Kidney epithelial cell (primary cell): ENCODE measurements around the gene AREL1. TPM values are rescaled to one million over a fixed set of nuclear protein-coding genes. Genes with fewer than 3 reads are reported as not detected.
A peak's percentile ranks its signal among the peaks of the same experiment; 100 is the strongest.

ENCODE experiments used
- DNase-seq: peaks from one replicate; pipeline ENCODE4 v3.0.0-alpha.2; 2010; ENCODE audit warnings: low read depth
- H3K27me3 ChIP-seq: 2 replicates; pipeline ENCODE4 v1.6.0; 2011; ENCODE audit warnings: low read length; ENCODE audit not compliant: control insufficient read depth, insufficient read depth
- H3K36me3 ChIP-seq: 2 replicates; pipeline ENCODE4 v1.5.1; 2011; ENCODE audit warnings: low read length; ENCODE audit not compliant: control insufficient read depth, insufficient read depth
- H3K4me3 ChIP-seq: 2 replicates; pipeline ENCODE4 v1.5.1; 2011; ENCODE audit warnings: low read depth, mild to moderate bottlenecking, control low read depth, low read length
- total RNA-seq: library from RNA; depleted of rRNA; stranded (reverse); fragments of >200 nt; gene quantifications from 2 replicates; pipeline ENCODE4 v1.2.3, GENCODE V29; 2015
- TF ChIP-seq, protein P1 (sequence below): IDR thresholded peaks from 2 replicates; pipeline ENCODE4 v1.5.1; 2011; ENCODE audit warnings: mild to moderate bottlenecking, moderate library complexity, low read length, control low read depth, inconsistent platforms; ENCODE audit not compliant: insufficient read depth, poor library complexity, severe bottlenecking

AREL1 gene
- total RNA-seq, 1 donor from 2014 or later = 40.2 TPM

DNA sequence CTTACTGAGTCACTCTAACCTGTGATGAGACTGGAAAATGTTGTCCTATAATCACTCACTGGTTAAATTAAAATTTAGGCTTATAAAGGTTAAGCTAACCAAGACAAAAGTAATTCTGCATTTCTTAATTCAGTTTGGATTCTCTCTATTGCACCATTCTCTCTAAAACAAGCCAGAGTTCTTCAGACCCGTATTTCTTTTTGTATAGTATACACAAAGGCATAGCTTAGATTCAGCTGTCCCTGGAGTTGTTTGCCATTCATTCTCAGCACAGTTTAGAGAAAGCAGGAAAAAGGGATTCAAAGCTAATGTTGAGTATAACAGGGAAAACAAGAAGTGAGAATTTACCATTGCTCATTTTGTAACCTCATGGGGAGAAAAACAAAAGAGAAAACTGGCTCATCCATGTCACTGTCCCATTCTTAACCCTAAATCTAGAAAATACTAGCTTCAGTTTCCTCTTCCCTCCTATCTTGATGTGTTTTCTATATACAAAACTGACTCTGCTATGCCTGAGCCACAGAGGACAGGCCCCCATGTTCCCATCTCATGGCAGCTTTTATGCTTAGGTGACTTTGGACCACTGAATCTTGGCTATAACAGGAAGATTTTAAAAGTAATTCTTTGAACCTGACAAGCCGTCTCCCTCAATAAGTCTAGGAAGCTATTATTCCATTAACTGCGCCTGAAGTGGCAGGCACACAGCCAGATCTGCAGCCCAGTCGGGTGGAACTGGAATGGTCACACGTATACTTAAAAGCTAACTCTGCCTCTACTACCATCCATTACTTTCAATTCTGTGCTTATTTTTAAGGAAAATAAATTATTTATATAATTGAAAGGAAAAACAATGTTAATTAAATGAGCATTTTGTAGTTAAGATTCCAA is 7.0 kb downstream of the AREL1 start:
- Histone ChIP-seq H3K4me3 (no peak overlapping the region), H3K36me3 (no peaks in the 10 kb centered on the region), H3K27me3 (no peaks in the 10 kb centered on the region)
- DNase-seq = peak; percentile 12
- TF ChIP-seq, protein P1, sequence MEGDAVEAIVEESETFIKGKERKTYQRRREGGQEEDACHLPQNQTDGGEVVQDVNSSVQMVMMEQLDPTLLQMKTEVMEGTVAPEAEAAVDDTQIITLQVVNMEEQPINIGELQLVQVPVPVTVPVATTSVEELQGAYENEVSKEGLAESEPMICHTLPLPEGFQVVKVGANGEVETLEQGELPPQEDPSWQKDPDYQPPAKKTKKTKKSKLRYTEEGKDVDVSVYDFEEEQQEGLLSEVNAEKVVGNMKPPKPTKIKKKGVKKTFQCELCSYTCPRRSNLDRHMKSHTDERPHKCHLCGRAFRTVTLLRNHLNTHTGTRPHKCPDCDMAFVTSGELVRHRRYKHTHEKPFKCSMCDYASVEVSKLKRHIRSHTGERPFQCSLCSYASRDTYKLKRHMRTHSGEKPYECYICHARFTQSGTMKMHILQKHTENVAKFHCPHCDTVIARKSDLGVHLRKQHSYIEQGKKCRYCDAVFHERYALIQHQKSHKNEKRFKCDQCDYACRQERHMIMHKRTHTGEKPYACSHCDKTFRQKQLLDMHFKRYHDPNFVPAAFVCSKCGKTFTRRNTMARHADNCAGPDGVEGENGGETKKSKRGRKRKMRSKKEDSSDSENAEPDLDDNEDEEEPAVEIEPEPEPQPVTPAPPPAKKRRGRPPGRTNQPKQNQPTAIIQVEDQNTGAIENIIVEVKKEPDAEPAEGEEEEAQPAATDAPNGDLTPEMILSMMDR = no peak

DNA sequence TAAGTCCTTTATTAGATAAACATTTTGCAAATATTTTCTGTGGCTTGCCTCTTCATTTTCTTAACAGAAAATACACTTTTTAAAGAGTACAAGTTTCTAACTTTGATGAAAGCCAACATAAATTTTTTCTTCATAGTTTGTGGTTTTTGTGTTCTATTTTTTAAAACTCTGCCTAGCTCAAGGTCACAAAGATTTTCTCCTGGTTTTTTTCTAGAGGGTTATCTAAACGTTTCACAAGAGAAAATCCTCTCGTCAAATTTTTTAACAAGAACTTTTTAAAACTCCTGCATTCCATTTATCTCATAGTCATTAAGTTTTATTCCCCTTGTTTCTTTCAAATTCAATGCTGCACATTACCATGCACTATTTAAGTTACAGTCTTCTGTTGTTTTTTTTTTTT is 8.2 kb downstream of the AREL1 start:
- DNase-seq = no peak
- Histone ChIP-seq H3K27me3 (no peaks in the 10 kb centered on the region), H3K36me3 (no peaks in the 10 kb centered on the region), H3K4me3 (no peak overlapping the region)
- TF ChIP-seq, protein P1 = no peak

DNA sequence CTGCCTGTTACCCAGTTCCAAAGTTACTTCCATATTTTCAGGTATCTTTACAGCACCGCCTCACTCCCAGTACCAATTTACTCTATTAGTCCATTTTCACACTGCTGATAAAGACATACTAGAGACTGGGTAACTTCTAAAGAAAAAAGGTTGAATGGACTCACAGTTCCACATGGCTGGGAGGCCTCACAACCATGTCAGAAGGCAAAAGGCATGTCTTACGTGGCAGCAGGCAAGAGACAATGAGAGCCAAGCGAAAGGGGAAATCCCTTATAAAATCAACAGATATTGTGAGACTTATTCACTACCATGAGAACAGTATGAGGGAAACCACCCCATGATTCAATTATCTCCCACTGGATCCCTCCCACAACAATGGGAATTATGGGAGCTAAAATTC is 9.8 kb downstream of the AREL1 start:
- TF ChIP-seq, protein P1 = no peak
- H3K4me3 ChIP-seq = no peak overlapping the region

DNA sequence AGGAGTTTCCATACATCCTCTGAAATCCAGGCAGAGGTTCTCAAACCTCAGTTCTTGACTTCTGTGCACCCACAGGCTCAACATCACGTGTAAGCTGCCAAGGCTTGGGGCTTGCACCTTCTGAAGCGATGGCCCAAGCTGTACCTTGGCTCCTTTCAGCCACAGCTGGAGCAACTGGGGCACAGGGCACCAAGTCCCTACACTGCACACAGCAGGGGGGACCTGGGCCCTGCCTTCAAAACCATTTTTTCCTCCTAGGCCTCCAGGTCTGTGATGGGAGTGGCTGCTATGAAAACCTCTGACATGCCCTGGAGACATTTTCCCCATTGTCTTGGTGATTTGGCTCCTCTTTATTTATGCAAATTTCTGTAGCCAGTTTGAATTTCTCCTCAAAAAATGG is 10.6 kb downstream of the AREL1 start:
- Histone ChIP-seq H3K27me3 (no peaks in the 10 kb centered on the region), H3K36me3 (no peaks in the 10 kb centered on the region), H3K4me3 (no peak overlapping the region)
- no peak for DNase-seq
- TF ChIP-seq, protein P1 = no peak

More for the DNA sequence above, 9.8 kb downstream of the AREL1 start:
- Histone ChIP-seq H3K36me3 (no peaks in the 10 kb centered on the region), H3K27me3 (no peaks in the 10 kb centered on the region)
- no peak for DNase-seq

DNA sequence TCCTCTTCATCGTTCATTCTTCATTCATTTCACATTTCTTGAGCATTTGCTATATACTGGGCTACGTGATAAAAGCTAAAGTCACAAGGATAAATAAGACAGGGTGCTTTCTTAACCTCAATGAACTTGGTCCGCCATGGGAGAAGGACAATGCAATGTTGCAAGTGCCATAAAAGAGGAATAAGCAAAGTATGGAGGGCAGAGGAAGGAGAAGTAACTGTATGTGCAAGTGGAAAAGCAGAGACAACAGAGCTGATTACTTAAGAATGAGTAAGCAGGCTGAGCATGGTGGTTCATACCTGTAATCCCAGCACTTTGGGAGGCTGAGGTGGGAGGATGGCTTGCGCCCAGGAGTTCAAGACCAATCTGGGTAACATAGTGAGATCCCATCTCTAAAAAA is 14.4 kb downstream of the AREL1 start:
- no peak for DNase-seq
- H3K36me3 ChIP-seq = no peaks in the 10 kb centered on the region
- TF ChIP-seq, protein P1 = no peak

More for the DNA sequence above, 14.4 kb downstream of the AREL1 start:
- H3K27me3 ChIP-seq = no peaks in the 10 kb centered on the region
- no peak overlapping the region for H3K4me3 ChIP-seq
